Measurements from ENCODE around the gene EEPD1. TPM values are rescaled to one million over a fixed set of nuclear protein-coding genes. Genes with fewer than 3 reads are reported as not detected.

Gene EEPD1
- total RNA-seq, 4 donors from 2014 or later = 19.8 to 46.3 (median 29.3) TPM

DNA sequence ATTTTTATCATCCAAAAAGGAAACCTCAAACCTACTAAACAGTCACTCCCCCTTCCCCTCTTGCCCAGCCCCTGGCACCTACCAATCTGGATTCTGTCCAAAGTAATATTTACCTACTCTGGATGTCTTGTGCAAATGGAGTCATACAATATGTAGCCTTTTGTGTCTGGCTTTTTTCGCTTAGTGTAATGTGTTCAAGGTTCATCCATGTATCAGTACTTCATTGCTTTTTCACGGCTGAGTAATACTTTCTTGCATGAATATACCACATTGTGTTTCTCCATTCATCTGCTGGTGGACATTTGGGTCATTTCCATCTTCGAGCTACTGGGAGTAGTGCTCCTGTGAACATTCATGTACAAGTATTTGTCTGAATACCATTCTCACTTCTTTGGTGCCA lies 113.6 kb downstream of the EEPD1 start:
- H3K27me3 ChIP-seq = no peaks in the 10 kb centered on the region
- no peaks in the 10 kb centered on the region for H3K9me3 ChIP-seq
- TF ChIP-seq, protein P1, sequence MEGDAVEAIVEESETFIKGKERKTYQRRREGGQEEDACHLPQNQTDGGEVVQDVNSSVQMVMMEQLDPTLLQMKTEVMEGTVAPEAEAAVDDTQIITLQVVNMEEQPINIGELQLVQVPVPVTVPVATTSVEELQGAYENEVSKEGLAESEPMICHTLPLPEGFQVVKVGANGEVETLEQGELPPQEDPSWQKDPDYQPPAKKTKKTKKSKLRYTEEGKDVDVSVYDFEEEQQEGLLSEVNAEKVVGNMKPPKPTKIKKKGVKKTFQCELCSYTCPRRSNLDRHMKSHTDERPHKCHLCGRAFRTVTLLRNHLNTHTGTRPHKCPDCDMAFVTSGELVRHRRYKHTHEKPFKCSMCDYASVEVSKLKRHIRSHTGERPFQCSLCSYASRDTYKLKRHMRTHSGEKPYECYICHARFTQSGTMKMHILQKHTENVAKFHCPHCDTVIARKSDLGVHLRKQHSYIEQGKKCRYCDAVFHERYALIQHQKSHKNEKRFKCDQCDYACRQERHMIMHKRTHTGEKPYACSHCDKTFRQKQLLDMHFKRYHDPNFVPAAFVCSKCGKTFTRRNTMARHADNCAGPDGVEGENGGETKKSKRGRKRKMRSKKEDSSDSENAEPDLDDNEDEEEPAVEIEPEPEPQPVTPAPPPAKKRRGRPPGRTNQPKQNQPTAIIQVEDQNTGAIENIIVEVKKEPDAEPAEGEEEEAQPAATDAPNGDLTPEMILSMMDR (IDR thresholded peaks at IDR 0.05) = no peak
- TF ChIP-seq POLR2A (IDR thresholded peaks at IDR 0.05) = no peak
- peaks cover 0 to 43% (median 5%) of the 10 kb centered on the region in 4 donors for H3K4me1 ChIP-seq
- H3K4me3 ChIP-seq = no peak overlapping the region
- no peak overlapping the region for H3K27ac ChIP-seq
- DNase-seq = no peak
- H3K36me3 ChIP-seq = no peaks in the 10 kb centered on the region

DNA sequence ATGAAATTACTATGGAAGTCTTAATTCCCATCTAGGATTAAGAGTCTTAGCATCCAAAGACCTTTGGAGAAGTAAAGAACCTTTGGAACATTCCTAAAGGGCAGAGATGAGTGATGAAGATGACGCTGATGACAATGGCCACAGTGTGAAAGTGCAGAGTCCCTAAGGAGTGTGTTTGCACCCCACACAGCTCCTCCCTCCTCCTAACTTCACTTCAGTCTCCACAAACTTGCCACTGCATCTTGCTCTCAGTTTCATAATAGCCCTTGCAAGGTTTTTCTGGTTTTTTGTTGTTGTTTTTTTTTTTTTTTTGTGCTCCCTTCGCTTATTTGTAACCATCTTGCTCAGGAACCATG lies 119.1 kb downstream of the EEPD1 start:
- no peaks in the 10 kb centered on the region for H3K27me3 ChIP-seq

DNA sequence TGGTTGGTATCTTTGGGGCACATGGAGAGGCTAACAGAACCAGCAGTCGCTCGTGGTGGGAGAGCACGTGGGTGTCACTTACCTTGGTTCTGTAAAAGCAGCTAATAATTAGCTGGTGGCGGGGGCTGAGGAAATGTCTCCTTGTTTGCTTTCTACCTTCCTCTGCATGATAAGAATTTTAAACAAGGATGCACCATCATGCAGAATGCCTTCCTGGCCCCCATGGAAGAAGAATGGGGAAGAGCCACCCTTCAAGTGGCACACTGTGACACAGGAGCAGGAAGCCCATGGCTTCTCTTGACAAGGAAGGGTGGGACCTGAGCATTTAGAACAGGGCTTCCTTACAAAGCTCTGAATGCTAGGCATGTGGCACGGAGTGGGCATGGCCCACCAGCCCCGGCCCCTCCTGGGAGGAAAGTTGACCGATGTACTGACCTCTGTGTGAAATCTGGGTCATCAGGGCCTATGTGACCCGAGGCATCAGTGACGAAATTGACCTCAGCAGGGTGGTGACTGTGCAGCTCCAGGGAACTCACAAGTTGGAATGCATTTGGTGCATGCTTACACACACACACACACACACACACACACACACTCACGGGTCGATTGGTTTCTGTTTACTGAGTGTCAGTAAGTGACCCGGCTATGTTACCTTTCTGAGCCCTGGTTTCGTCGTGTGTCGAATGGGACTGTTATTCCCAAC lies 119.7 kb downstream of the EEPD1 start:
- TF ChIP-seq POLR2A (IDR thresholded peaks at IDR 0.05) = no peak
- TF ChIP-seq, protein P1 (IDR thresholded peaks at IDR 0.05) = no peak
- Histone ChIP-seq H3K27ac (no peak overlapping the region), H3K4me1 (peaks cover 0 to 7% (median 0%) of the 10 kb centered on the region in 4 donors), H3K27me3 (no peaks in the 10 kb centered on the region), H3K4me3 (no peak overlapping the region), H3K36me3 (no peaks in the 10 kb centered on the region), H3K9me3 (no peaks in the 10 kb centered on the region)
- DNase-seq = no peak

More for the DNA sequence above, 119.1 kb downstream of the EEPD1 start:
- Histone ChIP-seq H3K4me1 (peaks cover 0 to 5% (median 0%) of the 10 kb centered on the region in 4 donors), H3K36me3 (no peaks in the 10 kb centered on the region), H3K9me3 (no peaks in the 10 kb centered on the region), H3K27ac (no peak overlapping the region), H3K4me3 (no peak overlapping the region)
- no peak for DNase-seq
- TF ChIP-seq, protein P1 (IDR thresholded peaks at IDR 0.05) = no peak
- TF ChIP-seq POLR2A (IDR thresholded peaks at IDR 0.05) = no peak

DNA sequence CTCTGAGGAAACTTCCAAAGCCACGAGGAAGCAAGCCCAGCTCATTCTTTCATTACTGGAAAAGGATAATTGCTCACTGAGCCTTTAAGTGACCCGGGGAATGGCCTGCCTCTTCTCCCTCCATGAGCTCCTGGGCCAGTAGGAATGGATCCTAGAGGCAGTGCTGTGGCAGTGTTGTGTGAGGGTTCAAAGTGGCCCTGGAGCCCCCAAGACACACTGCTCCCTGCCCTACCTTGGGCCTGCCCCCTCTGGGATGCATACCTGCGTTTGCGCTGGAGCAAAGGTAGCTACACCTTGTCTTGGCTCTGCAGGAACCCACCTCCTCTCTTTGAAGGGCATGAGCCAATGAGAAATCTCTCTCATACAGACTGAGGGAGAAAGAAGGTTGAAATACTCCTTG lies 120.8 kb downstream of the EEPD1 start:
- Histone ChIP-seq H3K9me3 (no peaks in the 10 kb centered on the region), H3K27ac (no peak overlapping the region), H3K27me3 (no peaks in the 10 kb centered on the region), H3K4me3 (no peak overlapping the region), H3K36me3 (no peaks in the 10 kb centered on the region), H3K4me1 (peaks cover 0 to 13% (median 0%) of the 10 kb centered on the region in 4 donors)
- DNase-seq = no peak
- TF ChIP-seq POLR2A (IDR thresholded peaks at IDR 0.05) = no peak
- TF ChIP-seq, protein P1 (IDR thresholded peaks at IDR 0.05) = no peak

DNA sequence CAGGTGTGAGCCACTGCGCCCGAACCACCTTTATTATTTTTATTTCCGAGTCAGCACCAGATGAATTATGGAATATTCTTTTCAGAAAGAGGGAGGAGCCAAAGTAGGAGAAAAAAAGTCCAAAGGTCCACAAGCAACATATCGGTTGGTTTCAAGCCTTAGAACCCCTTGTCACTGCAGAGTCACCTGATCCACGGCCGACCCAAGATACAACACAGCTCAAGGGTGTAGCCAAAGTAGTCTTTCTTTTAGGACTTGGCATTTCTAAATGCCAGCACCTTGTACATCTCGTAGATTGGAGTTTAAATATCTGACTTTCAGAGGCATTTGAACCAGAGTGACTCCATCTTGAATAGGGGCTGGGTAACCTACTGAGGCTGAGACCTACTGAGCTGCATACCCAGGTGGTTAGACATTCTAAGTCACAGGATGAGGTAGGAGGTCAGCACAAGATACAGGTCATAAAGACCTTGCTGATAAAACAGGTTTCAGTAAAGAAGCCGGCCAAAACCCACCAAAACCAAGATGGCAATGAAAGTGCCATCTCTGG lies 122.8 kb downstream of the EEPD1 start:
- H3K36me3 ChIP-seq = no peaks in the 10 kb centered on the region
- no peak for TF ChIP-seq POLR2A (IDR thresholded peaks at IDR 0.05)
- TF ChIP-seq, protein P1 (IDR thresholded peaks at IDR 0.05) = no peak
- H3K27ac ChIP-seq = no peak overlapping the region
- H3K4me1 ChIP-seq = peaks cover 0 to 32% (median 0%) of the 10 kb centered on the region in 4 donors
- no peak for DNase-seq
- H3K4me3 ChIP-seq = no peak overlapping the region
- H3K9me3 ChIP-seq = no peaks in the 10 kb centered on the region
- no peaks in the 10 kb centered on the region for H3K27me3 ChIP-seq

Data from Peyer's patch (tissue), 4 donors.